Panc1 (cell line): ENCODE results near the gene DNAL4. TPM values are rescaled to one million over a fixed set of nuclear protein-coding genes. Genes with fewer than 3 reads are reported as not detected.

Experiments
- ATAC-seq: fragments of 200-7000 bp; cut with Tn5 transposase; 2 replicates; pipeline ENCODE4 v1.9.1; 2020; ENCODE audit warnings: mild to moderate bottlenecking, moderate library complexity
- BruUV-seq: library from RNA; stranded (reverse); fragments of 400-500 nt; replicated peaks from 2 replicates; lab custom pipeline; 2021; lab: Mats Ljungman, UMichigan
- CTCF ChIA-PET: fragments of 300-600 bp; sonication (Branson Sonifier 250); formaldehyde crosslinking; loops from one replicate; lab custom pipeline; 2022; ENCODE audit warnings: antibody characterized with exemption; lab: Charles Lee
- POLR2A ChIA-PET: fragments of 300-600 bp; sonication (Branson Sonifier 250); formaldehyde crosslinking; loops from one replicate; lab custom pipeline; 2022; ENCODE audit warnings: antibody characterized with exemption; lab: Charles Lee
- DNase-seq: peaks from one replicate; pipeline ENCODE4 v3.0.0-alpha.2; 2010; ENCODE audit warnings: low read depth, low spot score
- H3K27ac ChIP-seq: 2 replicates; pipeline ENCODE4 v1.5.1; 2011; ENCODE audit warnings: mild to moderate bottlenecking, low read length, inconsistent platforms
- H3K27me3 ChIP-seq: fragments of 200-500 bp; sonication (Bioruptor generic); 2 replicates; pipeline ENCODE4 v1.6.0; 2014; ENCODE audit warnings: low read length, inconsistent platforms; ENCODE audit not compliant: control insufficient read depth, insufficient read depth
- H3K36me3 ChIP-seq: fragments of 200-500 bp; sonication (Bioruptor generic); 2 replicates; pipeline ENCODE4 v1.5.1; 2014; ENCODE audit warnings: inconsistent platforms, mild to moderate bottlenecking, low read length, moderate library complexity; ENCODE audit not compliant: control insufficient read depth, insufficient read depth
- H3K4me1 ChIP-seq: 2 replicates; pipeline ENCODE4 v1.5.1; 2011; ENCODE audit warnings: inconsistent platforms, mild to moderate bottlenecking, low read length, moderate library complexity; ENCODE audit not compliant: control insufficient read depth, insufficient read depth
- H3K4me3 ChIP-seq, 2 experiments: 2 replicates each; pipeline ENCODE4 v1.5.1; 2011 to 2012; ENCODE audit warnings: low read depth in 2 of 2, low read length in 2 of 2, mild to moderate bottlenecking in 2 of 2, inconsistent platforms in 1 of 2, moderate library complexity in 1 of 2
- H3K9me3 ChIP-seq: fragments of 200-500 bp; sonication (Bioruptor generic); 2 replicates; pipeline ENCODE4 v1.5.1; 2014; ENCODE audit warnings: low read depth, mild to moderate bottlenecking, inconsistent platforms, low read length, moderate library complexity; ENCODE audit not compliant: control insufficient read depth, insufficient read depth
- POLR2AphosphoS5 ChIP-seq: IDR thresholded peaks from 2 replicates; pipeline ENCODE4 v1.6.1; 2012; ENCODE audit warnings: mild to moderate bottlenecking, low read depth, low read length, moderate library complexity
- SIN3A ChIP-seq: IDR thresholded peaks from 2 replicates; pipeline ENCODE4 v1.6.1; 2012; ENCODE audit warnings: low read depth, mild to moderate bottlenecking, low read length, moderate library complexity, borderline replicate concordance; ENCODE audit not compliant: insufficient read depth
- TCF7L2 ChIP-seq: IDR thresholded peaks from 2 replicates; pipeline ENCODE4 v1.6.1; 2011; ENCODE audit warnings: mild to moderate bottlenecking, low read depth, low read length, inconsistent platforms
- in situ Hi-C: cut with HindIII; loops from 2 replicates; pipeline ENCODE4 v1.10.0; 2016; ENCODE audit warnings: low sequenced_read_pairs, low pct_unique_long_range_greater_than_20kb
- intact Hi-C: fragments of 100-400 bp; cut with micrococcal nuclease; formaldehyde crosslinking; loops from one replicate; pipeline ENCODE4 v1.10.0; 2022; ENCODE audit not compliant: unreplicated experiment
- total RNA-seq: library from RNA; stranded (reverse); gene quantifications from one replicate; pipeline ENCODE4 v1.2.1, GENCODE V29; 2021; ENCODE audit not compliant: unreplicated experiment
- TF ChIP-seq, protein P1 (sequence below), 2 experiments: IDR thresholded peaks; 2 replicates each; pipeline ENCODE4 v1.6.1; 2011 to 2012; ENCODE audit warnings: low read depth in 2 of 2, control low read depth in 1 of 2, low read length in 1 of 2, mild to moderate bottlenecking in 1 of 2, moderate library complexity in 1 of 2; ENCODE audit not compliant: insufficient read depth in 1 of 2
- TF ChIP-seq, protein P2 (sequence below): fragments of 450-650 bp; IDR thresholded peaks from 2 replicates; pipeline ENCODE4 v1.5.1; 2017; ENCODE audit warnings: mild to moderate bottlenecking

Gene DNAL4
- total RNA-seq, 1 experiment from 2014 or later = 10.5 TPM

DNA sequence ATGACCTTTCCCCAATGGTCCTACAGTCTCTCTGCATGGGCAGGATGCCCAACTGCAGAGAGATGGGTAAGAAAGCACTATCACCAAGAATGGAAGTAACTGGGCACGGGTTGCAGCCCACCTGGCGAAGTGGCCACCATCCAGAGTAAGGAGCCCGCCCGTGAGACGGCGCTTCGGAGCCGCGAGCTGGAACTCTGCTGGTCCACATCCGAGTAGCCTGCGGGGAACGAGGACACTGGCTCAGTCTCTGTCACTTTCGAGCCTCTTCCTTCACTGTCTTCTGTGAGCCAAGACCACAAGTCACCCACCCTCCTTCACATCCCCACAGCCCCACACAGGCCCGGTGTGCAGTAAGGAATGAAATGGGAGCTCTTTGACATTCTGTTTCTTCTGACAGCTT is 43.8 kb downstream of the DNAL4 start:
- in situ Hi-C loops (no loop called here), intact Hi-C loops (no loop called here)
- TF ChIP-seq POLR2AphosphoS5 (no peak), SIN3A (no peak), TCF7L2 (no peak)
- TF ChIP-seq, protein P1, sequence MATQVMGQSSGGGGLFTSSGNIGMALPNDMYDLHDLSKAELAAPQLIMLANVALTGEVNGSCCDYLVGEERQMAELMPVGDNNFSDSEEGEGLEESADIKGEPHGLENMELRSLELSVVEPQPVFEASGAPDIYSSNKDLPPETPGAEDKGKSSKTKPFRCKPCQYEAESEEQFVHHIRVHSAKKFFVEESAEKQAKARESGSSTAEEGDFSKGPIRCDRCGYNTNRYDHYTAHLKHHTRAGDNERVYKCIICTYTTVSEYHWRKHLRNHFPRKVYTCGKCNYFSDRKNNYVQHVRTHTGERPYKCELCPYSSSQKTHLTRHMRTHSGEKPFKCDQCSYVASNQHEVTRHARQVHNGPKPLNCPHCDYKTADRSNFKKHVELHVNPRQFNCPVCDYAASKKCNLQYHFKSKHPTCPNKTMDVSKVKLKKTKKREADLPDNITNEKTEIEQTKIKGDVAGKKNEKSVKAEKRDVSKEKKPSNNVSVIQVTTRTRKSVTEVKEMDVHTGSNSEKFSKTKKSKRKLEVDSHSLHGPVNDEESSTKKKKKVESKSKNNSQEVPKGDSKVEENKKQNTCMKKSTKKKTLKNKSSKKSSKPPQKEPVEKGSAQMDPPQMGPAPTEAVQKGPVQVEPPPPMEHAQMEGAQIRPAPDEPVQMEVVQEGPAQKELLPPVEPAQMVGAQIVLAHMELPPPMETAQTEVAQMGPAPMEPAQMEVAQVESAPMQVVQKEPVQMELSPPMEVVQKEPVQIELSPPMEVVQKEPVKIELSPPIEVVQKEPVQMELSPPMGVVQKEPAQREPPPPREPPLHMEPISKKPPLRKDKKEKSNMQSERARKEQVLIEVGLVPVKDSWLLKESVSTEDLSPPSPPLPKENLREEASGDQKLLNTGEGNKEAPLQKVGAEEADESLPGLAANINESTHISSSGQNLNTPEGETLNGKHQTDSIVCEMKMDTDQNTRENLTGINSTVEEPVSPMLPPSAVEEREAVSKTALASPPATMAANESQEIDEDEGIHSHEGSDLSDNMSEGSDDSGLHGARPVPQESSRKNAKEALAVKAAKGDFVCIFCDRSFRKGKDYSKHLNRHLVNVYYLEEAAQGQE (IDR thresholded peaks at IDR 0.05; ENCODE audit: insufficient read depth in 1 of 2, low read depth in 2 of 2, low read length in 1 of 2) = no peak
- TF ChIP-seq, protein P2, sequence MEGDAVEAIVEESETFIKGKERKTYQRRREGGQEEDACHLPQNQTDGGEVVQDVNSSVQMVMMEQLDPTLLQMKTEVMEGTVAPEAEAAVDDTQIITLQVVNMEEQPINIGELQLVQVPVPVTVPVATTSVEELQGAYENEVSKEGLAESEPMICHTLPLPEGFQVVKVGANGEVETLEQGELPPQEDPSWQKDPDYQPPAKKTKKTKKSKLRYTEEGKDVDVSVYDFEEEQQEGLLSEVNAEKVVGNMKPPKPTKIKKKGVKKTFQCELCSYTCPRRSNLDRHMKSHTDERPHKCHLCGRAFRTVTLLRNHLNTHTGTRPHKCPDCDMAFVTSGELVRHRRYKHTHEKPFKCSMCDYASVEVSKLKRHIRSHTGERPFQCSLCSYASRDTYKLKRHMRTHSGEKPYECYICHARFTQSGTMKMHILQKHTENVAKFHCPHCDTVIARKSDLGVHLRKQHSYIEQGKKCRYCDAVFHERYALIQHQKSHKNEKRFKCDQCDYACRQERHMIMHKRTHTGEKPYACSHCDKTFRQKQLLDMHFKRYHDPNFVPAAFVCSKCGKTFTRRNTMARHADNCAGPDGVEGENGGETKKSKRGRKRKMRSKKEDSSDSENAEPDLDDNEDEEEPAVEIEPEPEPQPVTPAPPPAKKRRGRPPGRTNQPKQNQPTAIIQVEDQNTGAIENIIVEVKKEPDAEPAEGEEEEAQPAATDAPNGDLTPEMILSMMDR = no peak
- Histone ChIP-seq H3K4me3 (no peak overlapping the region), H3K27ac (no peak overlapping the region), H3K36me3 (no peaks in the 10 kb centered on the region), H3K9me3 (no peaks in the 10 kb centered on the region), H3K27me3 (no peaks in the 10 kb centered on the region), H3K4me1 (peaks cover 5% of the 10 kb centered on the region; the same call in 1 of the 2 replicates)
- ATAC-seq (no peak), DNase-seq (no peak)
- BruUV-seq = no TSS peak
- ChIA-PET CTCF (no interaction called here), POLR2A (no interaction called here)

- intact Hi-C loops = no loop called here
- Histone ChIP-seq H3K4me1 (no peaks in the 10 kb centered on the region), H3K36me3 (no peaks in the 10 kb centered on the region), H3K9me3 (no peaks in the 10 kb centered on the region), H3K4me3 (no peak overlapping the region), H3K27me3 (no peaks in the 10 kb centered on the region), H3K27ac (no peak overlapping the region)
- DNase-seq (no peak), ATAC-seq (no peak)
- POLR2A ChIA-PET = no interaction called here
- no TSS peak for BruUV-seq
- TF ChIP-seq POLR2AphosphoS5 (no peak), SIN3A (no peak), TCF7L2 (no peak)
- TF ChIP-seq, protein P1 (IDR thresholded peaks at IDR 0.05; ENCODE audit: insufficient read depth in 1 of 2, low read depth in 2 of 2, low read length in 1 of 2) = no peak
- TF ChIP-seq, protein P2 = no peak
- CTCF ChIA-PET = no interaction called here
- in situ Hi-C loops = no loop called here
Observed at GRCh38 chr22:38748487-38749136, 45.3 kb downstream of the DNAL4 start.
